GM19463 (cell line): ENCODE measurements around the gene GPSM1.
"Not testable (repeated sequence)": the region's sequence is repeated elsewhere in the genome, so short reads cannot be mapped to it uniquely, and the experiment has no call there.

ENCODE experiments used
- ATAC-seq: cut with Tn5 transposase; IDR thresholded peaks from one replicate; pipeline ENCODE4 v1.9.1; 2021; ENCODE audit warnings: mild to moderate bottlenecking, moderate library complexity; ENCODE audit not compliant: unreplicated experiment

Gene GPSM1

DNA sequence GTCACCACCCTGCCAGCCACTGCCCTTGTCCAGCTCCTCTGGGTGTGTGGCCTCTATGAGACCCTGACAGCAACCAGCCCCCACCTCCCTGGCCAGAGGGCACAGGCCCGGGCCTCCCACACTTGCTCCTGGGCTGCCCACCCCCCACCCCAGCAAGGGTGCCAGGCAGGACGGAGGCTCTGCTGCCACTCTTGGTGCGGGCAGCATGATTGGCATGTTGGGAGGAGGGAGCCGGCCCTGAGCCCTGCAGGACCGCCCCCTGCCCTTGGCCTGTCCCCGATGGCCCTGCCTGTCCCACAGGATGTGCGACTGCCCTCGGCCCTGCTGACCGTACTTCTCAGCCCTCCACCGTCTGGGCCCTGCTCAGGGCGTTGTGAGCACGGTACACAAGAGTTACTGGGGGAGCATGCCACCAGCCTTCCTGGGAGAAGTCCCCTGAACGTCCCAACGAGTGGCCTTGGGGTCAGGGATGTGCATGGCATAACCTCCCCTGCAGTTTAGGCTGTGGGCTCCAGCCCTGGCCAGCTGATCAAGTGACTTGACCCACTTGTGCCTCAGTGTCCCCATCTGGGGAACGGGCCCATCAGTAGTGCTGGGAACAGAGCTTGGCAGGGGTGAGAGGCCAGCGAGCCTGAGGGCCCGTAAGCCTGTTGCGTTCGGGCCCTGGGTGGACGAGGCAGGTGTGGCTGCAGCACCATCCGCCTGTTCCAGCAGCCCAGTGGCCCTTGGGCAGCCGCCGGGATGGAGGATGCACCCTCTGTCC, 16.0 kb downstream of the GPSM1 start:
- no peak for ATAC-seq

DNA sequence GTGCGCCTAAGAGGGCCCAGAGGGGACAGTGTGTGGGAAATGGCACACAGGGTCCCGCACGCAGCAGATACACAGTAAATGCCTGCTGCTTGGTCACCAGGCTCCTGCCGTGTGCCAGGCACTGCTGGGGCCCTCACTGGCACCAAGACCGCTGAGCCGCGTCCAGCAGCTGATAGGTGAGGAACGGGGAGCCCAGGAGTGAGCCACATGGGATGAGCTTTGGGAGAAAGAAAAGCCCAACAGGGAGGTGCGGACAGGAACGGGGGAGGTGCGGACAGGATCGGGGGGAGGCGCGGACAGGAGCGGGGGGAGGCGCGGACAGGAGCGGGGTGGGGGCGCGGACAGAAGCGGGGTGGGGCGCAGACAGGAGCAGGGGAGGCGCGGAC, 16.5 kb downstream of the GPSM1 start:
- ATAC-seq, result no peak

DNA sequence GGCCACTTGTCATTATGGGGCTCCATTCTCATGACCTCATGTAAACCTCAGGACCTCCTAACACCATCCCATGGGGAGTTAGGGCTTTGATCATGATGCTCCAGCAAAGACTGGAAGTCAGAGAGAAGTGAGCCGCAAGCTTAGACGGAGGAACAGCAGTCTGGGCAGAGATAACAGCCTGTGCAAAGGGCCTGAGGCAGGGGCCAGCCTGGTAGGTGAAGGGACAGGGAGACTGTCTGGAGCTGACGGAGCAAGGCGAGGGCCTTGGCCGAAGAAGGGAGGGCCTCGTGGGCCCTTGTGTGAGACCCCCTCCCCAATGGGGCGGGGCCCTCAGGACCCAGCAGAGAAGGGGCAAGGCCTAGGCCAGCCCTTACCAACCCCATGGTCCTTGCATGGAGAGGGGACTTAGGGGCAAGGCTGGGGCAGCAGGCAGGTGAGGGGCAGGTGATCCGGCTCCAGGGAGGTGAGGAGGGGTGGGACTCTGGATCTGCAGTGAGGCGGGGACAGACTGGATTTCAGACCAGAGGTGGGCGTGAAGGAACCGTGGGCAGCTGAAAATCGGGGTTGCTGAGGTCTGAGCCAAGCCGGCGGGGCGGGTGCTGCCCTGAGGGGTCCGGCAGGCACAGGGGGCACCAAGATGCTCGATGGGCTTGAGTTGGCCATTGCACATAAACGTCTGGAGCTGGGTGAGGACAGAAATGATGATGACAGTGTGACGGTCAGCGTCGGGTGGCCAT, 17.4 kb downstream of the GPSM1 start:
- no peak for ATAC-seq

DNA sequence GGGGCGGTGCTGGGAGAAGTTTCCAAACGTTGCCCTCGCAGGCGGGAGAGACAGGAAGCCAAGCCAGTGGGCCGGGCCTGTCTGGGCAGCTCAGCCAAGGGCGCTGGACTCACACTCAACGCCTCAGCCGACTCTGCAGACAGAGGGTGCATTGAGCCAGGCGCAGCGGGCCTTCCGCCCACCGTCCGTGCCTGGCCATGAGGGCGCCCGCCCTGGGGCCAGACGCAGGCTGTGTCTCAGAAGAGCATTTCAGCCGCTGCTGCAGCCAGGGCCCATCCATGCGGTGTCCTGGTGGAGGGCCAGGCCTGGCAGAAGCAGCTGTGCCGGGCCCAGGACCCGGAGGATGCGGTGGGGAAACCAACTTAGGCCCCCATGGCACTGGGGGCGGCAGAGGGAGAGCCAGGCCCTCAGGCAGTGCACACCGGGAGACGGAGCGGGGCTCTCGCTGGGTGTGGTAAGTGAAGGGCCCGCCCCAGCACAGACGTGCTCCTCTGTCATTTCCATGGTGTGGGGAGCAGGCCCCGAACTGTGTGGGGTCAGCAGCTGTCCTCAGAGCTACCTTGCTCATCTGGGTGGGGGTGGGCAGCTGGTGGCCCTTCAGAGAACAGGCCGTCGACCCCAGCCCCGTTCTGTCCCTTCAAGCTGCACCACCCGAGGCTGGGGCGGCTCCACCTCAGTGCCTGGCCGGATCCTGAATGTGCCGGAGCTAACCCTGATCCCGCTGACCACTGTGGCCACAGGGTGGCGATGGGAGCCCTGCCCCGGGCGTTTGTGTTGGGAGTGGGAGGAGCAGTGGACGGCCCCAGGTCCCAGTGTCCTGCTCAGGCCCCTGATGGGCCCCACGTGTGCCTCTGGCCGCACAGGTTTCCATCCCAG, 18.2 kb downstream of the GPSM1 start:
- ATAC-seq, result no peak

DNA sequence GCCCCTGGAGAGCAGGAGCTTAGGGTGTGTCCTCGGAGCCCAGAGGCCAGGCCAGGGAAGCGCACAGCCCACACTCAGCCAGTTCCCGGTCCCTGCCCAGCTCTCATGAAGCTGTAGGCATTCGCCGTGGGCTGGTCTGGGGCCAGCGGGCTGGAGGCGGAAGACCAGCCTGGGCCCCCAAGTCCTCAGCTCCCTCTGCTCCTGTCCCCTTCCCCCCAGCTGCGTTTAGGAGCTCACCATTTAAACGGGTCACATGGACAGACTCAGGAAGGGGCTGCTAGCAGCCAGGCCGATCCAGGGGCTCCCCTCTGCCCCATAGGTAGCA, 18.8 kb downstream of the GPSM1 start:
- ATAC-seq, result no peak

DNA sequence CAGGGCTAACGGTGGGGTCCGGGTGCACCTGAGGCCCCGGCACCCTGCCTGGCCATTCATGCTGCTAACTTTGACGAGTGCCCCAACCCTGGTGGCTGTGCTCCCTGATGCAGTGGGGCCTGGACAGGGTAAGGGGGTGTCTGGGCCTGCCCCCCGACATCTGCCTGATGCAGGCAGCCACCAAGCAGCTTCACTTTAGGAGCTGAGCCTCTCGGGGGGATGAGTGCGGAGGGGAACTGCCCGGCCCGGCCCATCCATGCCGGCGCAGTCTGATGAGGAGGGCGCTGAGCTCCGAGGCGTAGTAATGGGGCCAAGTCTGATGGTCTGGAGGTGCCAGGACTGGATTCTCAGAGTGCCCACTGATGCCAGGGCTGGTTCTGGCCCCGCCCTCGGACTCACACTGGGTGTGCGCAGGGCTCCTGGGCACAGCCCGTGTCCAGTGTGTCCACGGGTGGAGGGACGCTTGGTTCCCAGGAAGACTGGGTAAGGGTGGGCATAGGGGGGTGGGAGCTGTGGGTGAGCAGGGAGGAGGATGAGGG, 19.7 kb downstream of the GPSM1 start:
- no peak for ATAC-seq

DNA sequence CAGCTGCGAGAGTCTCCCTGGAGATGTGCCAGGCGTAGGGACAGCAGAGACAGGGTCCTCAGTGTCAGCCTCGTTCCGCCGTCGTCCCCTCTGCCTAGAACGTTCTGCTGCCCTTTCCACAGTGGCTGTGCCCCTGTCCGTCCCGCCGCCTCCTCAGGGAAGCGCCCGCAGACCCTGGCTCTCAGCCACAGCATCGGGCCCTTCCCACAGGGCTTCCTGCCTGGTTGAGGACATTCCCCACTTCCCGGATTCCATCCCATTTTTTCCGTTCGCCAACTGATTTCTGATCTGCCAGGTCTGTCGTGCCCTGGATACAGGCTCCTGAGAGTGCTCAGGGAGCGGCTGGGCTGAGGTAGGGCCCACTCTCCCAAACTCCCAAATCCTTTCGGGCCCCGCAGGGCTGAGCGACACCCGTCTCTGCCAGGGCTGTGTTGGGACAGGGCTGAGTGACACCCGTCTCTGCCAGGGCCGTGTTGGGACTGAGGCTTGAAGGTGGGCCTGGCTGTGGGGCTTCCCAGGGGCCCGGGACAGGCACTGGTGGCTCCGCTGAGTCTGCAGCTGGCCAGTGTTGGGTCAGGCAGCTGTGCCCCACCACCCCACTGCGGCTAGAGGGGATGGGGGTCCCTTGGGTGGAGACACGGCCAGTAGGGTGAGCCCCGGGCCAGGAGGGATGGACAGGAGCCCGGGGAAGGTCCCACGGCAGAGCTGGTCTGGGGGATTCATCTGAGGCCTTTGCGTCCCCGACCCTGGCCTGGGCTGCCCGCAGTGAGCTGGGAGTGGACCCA, 20.3 kb downstream of the GPSM1 start:
- no peak for ATAC-seq

DNA sequence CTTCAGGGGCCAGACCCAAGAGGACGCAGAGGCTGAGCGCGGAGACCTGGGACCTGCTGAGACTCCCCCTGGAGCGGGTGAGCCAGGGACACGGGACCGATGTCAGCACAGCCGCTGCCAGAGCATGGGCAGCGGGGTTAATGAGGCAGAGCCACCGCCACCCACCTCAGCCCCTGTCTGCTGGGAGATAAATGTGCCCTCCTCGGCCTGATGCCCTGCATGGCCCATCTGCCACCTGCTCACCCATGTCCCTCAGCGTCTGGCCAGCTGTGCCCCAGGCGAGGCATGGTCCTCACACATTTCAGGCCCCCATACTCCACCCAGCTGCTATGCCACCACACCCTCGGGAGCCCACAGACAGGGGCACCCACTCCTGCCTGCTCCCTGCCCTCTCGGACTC, 21.4 kb downstream of the GPSM1 start:
- ATAC-seq, result no peak

DNA sequence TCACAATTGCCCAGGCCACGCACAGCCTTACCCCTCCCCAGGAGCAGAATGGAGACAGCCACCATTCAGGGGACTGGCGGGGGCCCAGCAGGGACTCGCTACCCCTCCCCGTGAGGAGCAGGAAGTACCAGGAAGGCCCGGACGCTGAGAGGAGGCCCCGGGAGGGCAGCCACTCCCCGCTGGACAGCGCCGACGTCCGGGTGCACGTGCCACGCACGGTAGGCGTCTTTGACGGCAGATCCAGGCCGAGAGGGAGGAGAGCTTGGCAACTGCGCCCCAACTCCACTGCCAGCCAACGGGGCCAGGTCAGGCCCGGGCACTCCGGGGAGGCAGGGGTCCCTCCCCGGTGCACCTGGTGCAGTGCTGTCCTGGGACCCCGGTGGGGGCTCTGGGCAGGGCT, 22.2 kb downstream of the GPSM1 start:
- no peak for ATAC-seq

DNA sequence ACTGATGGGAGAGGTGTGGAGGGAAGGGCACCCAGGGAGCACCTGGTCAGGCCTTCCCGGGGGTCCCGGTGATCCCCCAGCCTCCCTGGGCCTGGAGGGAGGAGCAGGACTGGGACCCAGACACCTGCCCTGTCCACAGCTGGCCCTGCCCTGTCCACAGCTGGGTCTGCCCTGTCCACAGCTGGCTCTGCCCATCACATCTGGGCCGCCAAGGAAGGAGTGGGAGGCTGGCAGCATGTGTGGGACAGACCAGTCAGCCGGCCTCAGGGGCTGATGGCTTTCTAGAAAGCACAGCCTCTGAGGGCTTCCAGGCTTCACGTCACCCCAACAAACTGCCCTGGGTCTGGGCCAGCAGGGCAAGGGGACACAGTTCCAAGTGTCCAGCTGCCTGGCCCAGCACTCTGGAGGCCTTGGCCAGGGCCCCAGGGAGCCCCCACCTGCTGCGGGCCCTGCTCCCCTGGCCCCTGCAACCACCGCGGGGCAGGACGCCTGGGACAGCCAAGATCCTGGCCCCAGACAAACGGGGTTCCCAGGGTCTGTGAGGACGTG, 24.0 kb downstream of the GPSM1 start:
- no peak for ATAC-seq

DNA sequence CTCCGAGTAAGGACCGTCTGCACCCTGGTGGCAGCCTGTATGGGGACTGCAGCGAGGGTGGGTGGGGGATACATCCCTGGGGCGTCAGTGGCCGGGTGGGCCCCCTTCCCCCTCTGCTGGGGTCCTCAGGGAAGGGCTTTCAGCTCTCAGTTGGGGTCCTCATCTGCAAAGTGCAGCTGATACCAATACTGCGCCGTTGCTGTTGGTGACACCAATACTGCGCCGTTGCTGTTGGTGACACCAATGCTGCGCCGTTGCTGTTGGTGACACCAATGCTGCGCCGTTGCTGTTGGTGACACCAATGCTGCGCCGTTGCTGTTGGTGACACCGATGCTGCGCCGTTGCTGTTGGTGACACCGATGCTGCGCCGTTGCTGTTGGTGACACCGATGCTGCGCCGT, 24.5 kb downstream of the GPSM1 start:
- not testable (repeated sequence) for ATAC-seq

DNA sequence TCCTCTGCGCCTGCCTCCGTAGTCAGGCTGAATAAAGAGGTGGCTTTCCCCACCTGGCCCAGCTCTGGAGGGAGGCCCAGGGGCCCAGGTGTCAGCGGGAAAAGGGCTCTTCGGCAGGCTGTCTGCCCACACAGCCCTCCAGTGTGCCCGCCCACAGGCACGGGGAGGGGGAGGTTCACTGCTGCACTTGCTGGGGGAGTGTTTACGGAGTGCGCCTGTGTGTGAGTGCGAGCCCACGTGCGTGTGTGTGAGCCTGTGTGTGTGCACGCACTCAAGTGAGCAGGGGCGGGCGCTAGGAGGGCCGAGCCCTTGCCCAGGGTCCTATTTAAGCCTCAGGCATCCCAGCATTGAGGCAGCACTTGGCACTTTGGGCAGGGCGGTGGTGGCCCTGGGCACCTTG, 25.3 kb downstream of the GPSM1 start:
- no peak for ATAC-seq

DNA sequence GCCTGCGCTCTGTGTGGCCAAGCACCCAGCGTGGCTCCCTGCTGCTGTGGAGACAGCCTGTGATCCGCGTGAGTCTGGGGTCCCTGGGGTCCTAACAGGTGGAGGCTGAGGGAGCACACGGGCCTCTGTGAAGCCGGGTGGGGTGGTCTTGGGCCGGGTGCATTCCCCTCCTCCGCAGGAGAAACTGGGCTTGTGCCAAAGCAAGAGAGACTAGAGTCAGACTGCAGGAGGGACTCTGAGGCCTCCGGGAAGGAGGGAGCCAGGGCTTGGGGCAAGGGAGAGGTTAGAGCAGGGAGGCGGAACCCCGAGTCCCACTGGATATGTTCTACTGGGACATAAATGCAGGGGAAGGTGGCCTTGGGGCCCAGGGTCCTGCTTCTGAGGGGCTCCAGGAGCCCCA, 25.7 kb downstream of the GPSM1 start:
- no peak for ATAC-seq

DNA sequence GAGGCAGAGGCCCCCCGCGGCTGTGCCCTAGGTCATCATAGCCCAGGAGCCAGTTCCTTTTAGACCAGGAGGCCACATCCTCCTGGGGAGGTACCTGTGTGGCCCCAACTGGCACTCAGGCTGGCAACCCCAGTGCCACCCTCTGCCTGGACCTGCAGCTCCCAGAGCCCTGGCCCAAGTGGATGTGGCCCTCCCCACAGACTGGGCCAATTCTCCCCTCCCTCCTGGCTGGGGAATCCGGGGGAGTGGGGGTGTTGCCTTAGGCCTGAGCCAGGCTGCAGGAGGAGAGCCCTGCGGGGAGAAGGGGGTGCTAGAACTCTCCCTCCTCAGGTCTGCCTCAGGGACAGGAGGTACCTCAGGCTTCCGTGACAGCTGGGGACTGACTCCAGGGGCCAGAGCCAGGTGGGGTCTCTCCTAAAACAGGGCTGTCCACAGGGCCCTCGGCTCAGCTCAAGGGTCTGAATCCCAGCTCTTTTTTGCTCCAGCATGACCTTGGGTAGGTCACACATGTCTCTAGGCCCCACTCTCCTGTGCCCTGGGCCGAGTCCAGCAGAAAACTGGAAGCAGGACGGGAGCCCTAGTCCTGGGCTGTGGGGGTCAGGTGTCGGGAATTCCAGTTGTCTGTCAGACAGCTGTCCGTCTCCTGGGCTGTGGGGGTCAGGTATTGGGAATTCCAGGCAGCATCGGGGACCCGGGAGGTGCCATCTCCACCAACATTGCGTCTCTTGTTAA, 26.6 kb downstream of the GPSM1 start:
- no peak for ATAC-seq

DNA sequence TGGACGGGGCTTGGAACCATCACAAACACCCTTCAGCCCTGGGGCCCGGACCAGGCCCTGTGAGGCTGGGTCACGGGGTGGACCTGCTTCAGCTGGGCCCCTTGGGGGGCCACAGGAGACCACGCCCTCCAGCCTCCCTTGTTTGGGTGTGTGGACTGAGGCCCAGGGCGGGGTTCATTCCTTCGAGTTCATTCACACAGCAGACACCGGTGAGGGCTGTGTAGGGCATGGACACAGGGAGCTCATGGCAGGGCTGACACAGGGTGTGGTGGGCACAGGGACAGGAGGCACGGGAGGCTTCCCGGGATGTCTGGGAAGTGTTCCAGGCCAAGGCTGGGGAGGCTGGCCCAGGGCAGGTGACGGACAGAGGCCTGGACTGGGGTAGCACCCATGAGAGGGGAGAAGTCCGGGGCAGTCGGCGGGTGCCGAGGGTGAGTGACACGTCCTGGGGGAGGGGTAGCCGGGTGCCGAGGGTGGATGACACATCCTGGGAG, 27.3 kb downstream of the GPSM1 start:
- no peak for ATAC-seq

DNA sequence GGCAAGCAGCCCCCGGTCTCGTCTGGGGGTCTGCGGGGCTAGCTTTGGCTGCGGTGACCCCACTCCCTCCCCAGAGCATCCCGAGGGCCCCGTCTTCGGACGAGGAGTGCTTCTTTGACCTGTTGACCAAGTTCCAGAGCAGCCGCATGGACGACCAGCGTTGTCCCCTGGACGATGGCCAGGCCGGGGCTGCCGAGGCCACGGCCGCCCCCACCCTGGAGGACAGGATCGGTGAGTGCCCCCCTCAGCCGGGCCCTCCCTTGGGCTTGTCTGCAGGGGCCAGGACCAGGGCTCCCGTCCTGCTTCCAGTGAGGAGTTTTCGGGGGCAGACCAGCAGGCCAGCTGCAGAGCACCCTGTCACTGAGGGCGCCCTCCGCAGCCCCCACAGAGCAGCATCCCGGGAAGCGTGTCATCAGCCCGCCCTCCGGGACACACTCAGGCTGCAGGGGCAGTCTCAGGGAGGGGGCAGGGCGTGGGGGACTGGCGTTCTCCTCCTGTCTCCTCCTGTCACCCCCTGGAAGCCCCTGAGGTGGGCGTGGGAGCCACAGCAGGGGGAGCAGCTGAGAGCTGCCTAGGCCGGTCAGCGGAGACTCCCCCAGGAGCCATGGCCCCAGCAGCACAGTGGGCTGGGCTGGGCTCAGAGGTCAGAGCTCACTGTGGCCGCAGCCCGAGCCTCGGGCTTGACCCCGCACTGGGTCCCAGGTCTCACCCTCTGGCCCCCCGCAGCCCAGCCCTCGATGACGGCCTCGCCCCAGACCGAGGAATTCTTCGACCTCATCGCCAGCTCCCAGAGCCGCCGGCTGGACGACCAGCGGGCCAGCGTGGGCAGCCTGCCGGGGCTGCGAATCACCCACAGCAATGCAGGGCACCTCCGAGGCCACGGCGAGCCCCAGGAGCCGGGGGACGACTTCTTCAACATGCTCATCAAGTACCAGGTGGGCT, 28.5 kb downstream of the GPSM1 start:
- ATAC-seq, result no peak

DNA sequence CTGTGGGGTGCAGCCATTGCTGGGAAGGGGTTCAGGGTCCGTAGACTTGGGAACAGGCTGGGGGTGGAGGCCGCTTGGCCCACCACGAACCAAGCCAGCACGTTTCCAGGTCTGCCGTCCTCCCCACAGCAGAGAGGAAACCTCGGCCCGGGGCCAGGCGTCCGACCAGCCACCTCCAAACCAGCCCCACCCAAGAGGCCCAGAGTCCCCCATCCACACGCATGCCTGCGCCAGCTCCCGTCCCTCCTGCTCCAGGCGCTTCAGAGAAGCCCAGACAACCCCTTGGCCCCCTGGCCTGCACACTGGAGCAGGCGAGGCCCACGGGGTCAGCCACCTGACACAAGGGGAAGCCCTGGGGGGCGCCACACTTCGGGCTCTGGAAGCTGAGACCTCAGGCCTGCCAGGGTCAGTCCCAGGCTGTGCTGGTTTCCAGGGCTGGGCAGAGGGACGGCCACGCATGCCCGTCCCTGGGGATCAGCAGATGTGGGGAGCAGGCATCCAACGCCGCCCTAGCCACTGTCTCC, 29.9 kb downstream of the GPSM1 start:
- no peak for ATAC-seq

DNA sequence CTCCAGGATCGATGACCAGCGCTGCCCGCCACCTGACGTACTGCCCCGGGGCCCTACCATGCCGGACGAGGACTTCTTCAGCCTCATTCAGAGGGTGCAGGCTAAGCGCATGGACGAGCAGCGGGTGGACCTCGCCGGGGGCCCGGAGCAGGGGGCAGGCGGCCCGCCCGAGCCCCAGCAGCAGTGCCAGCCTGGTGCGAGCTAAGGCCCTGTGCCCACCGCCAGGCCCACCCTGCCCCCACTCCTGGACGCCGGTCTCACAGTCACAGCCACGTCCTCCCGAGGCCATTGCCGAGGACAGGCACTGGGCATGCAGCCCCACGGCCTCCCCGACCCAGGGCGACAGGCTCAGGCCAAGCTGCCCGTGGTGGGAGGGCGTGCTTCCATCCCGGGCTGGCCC, 30.7 kb downstream of the GPSM1 start:
- ATAC-seq, result no peak
